ENCODE measurements around the gene PTGER2.

DNA sequence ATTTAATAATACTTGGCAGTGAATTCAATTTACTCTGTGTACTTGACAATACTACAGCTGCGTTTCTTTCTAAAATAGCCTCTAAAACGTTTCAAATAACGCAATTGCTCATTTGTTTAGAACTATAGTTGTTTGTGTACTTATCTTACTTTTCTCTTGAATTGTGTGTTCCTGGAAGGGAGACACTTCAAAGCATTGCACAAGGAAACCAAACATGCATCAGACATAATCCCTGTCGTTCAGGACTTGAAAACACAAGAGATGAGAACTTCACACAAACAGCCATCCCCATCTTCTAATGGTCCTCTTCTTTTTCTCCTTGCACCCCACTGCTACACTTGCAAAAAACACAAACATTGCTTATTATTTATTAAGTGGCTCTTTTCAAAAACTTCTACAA, 38.5 kb downstream of the PTGER2 start:
- TF ChIP-seq, protein P1, sequence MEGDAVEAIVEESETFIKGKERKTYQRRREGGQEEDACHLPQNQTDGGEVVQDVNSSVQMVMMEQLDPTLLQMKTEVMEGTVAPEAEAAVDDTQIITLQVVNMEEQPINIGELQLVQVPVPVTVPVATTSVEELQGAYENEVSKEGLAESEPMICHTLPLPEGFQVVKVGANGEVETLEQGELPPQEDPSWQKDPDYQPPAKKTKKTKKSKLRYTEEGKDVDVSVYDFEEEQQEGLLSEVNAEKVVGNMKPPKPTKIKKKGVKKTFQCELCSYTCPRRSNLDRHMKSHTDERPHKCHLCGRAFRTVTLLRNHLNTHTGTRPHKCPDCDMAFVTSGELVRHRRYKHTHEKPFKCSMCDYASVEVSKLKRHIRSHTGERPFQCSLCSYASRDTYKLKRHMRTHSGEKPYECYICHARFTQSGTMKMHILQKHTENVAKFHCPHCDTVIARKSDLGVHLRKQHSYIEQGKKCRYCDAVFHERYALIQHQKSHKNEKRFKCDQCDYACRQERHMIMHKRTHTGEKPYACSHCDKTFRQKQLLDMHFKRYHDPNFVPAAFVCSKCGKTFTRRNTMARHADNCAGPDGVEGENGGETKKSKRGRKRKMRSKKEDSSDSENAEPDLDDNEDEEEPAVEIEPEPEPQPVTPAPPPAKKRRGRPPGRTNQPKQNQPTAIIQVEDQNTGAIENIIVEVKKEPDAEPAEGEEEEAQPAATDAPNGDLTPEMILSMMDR (IDR thresholded peaks at IDR 0.05), result no peak
- TF ChIP-seq POLR2A (IDR thresholded peaks at IDR 0.05), result no peak
